ENCODE data around the gene CALD1.

Gene CALD1

DNA sequence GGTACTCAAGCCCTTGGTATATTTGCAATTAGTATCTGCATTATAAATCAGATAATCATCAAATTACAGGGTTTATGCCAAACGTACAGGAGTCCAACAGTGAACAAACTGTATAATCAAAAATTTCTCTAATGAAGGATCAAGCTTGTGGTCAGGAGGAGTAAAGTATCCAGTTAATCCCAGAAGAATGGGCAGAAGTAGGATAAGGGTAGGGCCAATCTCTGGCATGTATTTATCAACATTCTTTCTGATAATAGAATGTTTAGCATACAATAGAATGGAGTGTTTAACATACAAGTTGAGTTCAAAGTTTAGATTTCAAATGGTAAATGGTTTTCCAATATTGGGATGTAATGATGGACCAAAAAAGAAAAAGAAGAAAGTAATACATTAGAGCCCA is 103.0 kb downstream of the CALD1 start:
- TF ChIP-seq, protein P1, sequence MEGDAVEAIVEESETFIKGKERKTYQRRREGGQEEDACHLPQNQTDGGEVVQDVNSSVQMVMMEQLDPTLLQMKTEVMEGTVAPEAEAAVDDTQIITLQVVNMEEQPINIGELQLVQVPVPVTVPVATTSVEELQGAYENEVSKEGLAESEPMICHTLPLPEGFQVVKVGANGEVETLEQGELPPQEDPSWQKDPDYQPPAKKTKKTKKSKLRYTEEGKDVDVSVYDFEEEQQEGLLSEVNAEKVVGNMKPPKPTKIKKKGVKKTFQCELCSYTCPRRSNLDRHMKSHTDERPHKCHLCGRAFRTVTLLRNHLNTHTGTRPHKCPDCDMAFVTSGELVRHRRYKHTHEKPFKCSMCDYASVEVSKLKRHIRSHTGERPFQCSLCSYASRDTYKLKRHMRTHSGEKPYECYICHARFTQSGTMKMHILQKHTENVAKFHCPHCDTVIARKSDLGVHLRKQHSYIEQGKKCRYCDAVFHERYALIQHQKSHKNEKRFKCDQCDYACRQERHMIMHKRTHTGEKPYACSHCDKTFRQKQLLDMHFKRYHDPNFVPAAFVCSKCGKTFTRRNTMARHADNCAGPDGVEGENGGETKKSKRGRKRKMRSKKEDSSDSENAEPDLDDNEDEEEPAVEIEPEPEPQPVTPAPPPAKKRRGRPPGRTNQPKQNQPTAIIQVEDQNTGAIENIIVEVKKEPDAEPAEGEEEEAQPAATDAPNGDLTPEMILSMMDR (IDR thresholded peaks at IDR 0.05; ENCODE audit: low read depth, low read length) = no peak
- no peak overlapping the region for H3K4me3 ChIP-seq (ENCODE audit: low read depth, low read length)

DNA sequence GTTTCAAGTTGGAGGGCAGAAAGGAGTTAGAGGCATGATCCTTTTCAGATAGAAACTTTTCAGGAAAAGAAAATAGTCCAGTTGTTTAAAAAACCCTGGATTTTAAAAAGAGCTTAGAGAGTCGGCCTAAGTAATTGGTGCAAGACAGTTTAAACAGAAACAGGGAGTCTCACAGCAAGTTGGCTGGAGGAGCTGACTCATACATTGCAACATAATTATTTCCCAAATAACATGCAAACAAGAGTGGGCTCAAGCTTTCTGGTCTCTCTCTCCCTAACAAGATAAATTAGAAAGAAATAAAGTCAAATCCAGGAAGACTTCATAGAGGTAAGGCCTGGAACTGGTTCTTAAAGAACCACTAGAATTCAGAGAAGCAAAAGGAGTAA is 106.5 kb downstream of the CALD1 start:
- no peak overlapping the region for H3K4me3 ChIP-seq (ENCODE audit: low read depth, low read length)
- TF ChIP-seq, protein P1 (IDR thresholded peaks at IDR 0.05; ENCODE audit: low read depth, low read length) = no peak

DNA sequence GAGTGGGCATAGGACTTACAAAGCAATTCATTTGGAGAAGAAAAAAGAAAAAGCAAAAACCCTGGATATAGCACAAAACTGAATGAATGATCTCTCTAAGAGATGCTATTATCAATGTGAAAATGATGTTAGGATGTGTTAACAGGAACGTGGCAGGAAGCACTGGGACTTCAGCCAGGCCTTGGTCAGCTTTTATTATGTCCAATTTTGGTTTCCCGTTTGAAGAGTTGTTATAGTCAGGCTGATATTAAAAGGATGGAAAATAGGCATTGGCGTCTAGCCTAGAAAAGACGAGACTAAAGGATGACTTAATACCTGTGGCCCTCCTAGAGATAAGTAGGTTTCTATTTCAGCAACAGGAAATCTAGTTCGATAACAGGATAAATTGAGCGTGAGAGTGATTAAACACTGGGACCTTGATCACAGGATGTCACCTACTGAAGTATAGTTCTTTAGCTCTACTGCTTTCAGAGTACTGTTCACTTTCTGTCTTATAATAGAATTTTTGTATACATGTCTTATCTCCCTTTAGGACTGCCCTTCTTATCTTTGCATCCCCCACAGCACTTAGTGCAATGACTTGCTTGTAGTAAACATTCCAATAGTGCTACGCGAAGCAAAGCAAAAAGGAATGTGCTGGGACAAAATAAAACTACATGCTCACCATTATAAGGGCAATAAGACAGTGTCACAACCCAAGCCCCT is 107.1 kb downstream of the CALD1 start:
- peak overlapping the region; percentile 24 for H3K4me3 ChIP-seq (ENCODE audit: low read depth, low read length)
- TF ChIP-seq, protein P1 (IDR thresholded peaks at IDR 0.05; ENCODE audit: low read depth, low read length) = no peak

DNA sequence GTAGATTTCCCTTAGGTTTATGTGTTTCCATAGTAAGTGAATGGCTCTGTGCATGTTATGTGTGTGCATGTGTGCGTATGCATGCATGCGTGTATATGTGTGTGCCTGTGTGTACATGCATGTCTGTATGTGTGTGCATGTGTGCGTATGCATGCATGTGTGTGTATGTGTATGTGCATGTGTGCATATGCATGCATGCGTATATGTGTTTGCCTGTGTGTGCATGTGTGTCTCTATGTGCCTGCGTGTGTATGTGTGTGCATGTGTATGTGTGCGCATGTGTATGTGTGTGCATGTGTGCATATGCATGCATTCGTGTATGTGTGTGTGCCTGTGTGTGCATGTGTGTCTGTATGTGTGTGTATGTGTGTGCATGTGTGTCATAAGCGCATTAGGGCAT is 108.1 kb downstream of the CALD1 start:
- TF ChIP-seq, protein P1 (IDR thresholded peaks at IDR 0.05; ENCODE audit: low read depth, low read length) = no peak
- no peak overlapping the region for H3K4me3 ChIP-seq (ENCODE audit: low read depth, low read length)

DNA sequence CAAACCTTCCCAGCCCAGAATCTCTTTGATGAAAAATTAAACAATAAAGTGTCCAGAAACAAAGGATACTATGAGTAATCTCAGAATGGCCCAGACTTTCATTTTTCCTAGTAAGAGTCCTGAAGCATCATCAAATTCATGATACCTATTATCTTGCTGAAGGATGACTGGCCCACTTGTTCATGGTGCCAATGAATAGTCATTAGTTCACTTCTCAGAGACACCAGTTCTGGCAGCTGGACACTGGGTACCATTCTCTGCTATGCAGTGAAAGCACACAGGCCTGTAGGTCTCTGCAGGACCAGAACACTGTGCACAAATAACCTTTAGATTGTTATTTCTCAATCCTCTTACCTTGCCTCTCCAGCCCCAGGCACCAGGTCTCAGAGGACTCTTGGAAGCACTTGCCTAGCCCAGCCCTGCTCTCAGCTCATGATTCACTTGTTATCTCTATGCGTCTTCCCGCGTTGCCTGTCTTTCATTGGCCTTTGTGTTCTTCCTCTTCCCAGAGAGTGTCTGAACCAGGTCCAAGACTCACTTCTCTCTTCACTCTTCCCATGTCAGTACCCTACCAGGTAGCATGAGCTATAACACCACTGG is 108.8 kb downstream of the CALD1 start:
- TF ChIP-seq, protein P1 (IDR thresholded peaks at IDR 0.05; ENCODE audit: low read depth, low read length) = no peak
- no peak overlapping the region for H3K4me3 ChIP-seq (ENCODE audit: low read depth, low read length)

DNA sequence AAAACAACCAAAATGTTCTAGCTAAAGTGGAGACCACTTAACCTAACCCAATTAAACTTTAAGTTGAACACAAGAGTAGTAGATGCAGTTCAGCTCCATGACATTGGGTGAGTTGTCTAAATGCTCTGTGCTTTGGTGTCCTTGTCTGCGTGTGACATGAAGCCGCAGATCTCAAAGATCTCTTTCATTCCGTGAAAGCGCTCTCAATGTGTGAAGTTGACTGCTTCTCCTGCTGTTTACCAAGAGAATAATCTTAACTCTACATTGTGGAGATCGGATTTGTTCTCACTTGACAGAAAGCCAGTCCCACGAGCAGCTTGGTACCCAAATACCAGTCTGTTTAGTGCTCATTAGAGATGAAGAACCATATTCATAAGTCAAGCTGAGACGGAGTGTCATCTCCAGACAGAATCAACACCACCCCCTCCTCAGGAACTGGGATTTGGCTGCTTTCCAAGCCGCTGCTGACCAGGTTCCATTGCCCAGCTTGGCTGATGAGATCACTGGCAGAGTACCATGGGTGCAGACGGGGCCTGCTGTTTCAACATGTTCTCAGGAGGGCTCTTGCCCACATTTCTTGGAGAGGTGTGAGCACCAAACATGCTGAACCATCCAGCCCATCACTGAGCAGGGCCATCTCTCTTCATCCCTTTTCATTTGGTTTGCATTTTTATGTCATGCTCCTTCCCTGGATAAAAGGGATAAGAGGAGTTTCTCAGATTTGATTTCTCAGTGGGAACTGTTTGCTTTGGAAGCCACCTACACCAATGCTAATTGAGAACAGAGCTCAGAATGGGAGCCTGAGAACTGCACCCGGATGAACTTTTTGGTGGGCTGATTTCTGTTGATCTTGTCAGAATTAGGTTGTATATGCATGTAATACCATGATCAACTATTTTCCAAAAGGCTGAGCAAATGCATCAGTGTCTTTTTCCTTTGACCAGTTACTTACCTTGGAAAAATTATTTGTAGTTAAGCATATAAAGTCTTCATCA is 111.1 kb downstream of the CALD1 start:
- peak overlapping the region; percentile 53 for H3K4me3 ChIP-seq (ENCODE audit: low read depth, low read length)

More for the DNA sequence above, 111.1 kb downstream of the CALD1 start:
- TF ChIP-seq, protein P1 (IDR thresholded peaks at IDR 0.05; ENCODE audit: low read depth, low read length) = no peak
